GM15510 (cell line): ENCODE data around the gene ARFGAP1.

Experiments
- POLR2A ChIP-seq: IDR thresholded peaks from 3 replicates; pipeline ENCODE4 v1.6.1; 2011; ENCODE audit warnings: borderline replicate concordance; ENCODE audit not compliant: insufficient read length; ENCODE audit errors: extremely low read depth

The ARFGAP1 gene

DNA sequence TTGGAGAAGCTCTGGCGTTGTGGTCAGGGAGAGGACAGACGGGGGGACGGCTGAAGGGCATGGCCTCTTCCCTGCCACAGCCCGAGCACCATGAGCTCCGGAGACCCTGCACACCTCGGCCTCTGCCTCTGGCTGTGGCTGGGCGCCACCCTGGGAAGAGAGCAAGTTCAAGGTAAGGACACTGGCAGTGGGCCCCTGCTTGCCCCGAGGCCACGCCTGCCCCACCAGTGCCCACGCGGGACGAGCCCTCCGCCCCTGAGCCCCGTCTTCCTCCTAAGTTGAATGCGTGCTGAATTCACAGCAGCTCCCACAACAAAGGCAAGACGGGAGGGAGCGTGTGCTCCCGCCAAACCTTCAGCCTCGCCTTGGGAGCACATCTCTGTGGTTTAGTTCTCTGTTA, 22.4 kb downstream of the ARFGAP1 start:
- no peak for TF ChIP-seq POLR2A

DNA sequence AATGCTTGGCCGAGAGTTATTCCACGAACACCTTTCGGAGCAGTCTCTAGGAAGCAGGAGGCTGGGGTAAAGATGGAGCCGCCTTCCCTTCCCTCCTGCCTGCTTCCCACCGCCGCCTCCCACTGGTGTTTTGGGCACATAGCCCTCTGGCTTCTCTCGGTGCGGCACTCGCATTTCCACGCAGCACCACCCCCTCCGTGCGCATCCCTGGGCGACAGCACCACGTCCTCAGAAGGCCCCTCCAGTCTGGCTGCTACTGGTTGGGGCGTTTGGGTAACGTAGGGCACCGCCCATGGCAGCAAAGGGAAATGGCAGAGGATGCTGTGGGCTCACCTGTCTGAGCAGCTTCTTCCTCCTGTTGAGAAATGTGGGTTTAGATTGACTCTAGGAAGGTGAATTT, 22.8 kb downstream of the ARFGAP1 start:
- no peak for TF ChIP-seq POLR2A

DNA sequence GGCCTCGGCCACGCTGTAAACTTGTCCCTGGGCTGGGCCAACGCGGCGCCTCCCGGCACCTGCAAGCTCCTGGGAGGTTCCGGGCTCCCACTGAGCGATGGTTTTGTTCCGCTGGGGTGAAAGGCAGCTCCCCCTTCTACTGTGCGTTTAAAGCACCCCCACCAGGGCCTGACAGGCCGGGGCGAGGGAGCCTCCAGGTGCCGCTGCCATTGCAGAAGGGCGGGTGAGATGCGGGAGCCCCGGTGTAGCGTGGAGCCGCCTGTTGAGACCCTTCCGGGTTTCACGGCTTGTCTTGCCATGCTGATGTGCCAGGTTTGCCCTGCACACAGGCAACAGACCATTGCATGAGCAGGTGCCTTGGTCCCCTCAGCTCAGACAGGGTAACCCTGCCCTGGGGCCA, 23.2 kb downstream of the ARFGAP1 start:
- TF ChIP-seq POLR2A, result no peak

DNA sequence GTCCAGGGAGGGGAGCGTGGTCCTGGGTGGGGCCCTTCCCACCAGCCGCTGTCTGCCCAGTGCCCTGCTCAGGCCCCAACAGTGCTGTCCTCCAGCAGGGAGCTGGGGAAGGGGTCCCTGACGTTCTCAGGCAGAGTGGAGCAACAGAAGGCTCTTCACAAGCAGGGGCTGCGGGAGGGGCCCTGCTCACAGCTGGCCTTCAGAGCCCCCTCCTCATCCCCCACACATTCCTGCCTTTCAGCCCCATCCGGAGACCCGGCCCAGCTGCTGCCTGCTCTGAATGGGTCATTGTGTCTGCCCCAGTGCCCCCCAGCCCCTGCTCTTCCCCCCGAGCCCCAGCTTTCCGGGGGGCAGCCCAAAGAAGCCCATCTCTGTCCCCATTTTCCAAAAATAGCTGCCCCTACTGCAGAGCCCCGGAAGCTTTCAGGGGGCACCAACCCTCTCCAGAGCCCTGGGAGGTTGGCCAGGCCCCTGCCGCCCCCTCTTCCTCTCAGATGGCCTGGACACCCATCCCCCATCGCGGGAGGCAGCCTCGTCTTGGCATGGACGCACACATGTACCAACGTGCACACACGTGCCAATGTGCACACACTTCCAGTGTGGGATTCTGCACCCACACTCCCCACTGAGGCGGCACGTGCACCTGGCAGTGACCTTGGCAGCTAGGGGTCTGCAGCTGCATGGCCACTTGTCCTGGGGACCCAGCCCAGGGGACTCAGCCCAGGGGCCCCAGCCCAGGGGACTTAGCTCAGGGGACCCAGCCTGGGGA, 24.1 kb downstream of the ARFGAP1 start:
- TF ChIP-seq POLR2A, result no peak

DNA sequence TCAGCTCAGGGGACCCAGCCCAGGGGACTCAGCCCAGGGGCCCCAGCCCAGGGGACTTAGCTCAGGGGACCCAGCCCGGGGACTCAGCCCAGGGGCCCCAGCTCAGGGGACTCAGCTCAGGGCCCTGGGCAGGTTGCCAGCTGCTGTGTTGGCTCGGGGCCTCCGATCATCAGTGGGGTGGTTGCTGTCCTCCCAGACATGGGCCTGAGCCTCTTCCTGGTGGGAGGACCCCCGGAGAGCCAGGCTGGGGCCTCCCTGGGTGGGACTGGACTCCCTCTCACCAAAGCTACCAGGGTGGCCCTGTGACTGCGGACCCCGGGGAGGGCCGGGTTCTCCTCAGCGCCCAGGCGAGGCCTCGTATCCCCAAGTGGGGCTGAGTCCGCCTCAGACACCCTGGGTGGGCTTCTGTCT, 24.8 kb downstream of the ARFGAP1 start:
- TF ChIP-seq POLR2A, result no peak

DNA sequence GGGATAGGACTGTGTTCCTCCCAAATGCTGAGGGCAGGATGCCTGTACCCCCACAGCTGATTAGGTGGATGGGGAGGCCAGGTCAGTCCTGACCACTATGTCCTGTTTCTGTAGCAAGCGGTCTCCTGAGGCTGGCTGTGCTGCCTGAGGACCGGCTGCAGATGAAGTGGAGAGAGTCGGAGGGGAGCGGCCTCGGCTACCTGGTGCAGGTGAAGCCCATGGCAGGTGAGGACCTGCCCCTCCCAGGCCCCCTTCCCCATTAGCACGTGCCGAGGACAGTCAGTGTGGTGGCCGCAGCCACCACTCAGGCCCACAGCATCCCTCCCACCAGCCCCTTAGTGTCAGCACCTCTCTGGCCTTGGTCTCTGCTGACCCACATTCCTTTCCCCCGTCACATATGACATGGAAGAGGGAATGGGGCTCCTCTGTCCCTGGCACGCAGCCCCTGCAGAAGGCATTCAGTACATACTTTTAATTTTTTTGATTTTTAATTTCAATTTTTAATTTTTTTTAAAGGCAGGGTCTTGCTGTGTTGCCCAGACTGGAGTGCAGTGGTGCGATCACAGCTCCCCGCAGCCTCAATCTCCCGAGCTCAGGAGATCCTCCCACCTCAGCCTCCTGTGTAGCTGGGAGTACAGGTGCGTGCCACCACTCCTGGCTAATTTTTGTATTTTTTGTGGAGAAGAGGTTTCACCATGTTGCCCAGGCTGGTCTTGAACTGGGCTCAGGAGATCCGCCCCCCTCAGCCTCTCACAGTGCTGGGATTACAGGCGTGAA, 25.4 kb downstream of the ARFGAP1 start:
- no peak for TF ChIP-seq POLR2A

DNA sequence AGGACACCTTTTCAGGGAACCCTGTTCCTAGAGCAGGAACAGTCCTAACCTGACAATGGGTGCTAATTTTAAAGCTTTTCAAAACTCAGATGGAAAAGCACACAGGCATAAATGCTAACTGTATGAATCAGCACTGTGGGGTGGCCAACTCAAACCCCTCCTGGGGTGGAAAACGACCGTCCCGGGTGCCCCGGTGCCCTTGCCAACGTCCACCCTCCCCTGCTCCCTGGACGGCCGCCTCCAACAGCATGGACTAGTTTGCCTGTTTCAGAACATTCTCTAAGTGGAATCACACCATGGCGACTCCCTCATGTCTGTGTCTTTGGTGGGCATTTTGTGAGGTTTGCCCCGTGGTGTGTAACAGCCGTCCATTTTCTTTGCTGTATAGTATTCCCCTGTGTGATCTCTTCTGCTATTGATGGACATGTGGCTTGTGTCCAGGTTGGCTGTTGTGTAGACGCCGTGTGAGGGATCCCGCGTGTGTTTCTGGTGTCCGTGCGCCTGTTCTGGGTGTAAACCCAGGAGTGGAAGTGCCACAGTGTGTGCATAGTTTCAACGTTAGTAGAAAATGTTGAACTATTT, 26.2 kb downstream of the ARFGAP1 start:
- TF ChIP-seq POLR2A, result no peak

DNA sequence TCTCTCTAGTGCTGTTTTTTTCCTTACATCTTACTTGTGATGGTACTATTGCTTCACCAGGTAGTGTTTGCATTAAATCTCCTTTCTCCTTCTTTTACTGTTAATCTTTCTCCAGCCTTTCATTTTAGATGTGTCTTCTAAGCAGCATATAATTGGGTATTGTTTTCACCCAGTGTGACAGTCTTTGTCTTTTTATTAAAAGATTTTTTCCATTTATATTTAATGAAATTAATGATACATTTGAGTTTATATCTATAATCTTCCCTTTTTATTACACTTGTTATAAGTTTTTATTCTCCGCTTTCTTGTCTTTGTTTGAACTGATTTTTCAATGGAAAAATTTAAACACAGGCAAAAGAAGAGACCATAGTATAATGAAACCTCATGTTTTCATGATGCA, 29.1 kb downstream of the ARFGAP1 start:
- no peak for TF ChIP-seq POLR2A

DNA sequence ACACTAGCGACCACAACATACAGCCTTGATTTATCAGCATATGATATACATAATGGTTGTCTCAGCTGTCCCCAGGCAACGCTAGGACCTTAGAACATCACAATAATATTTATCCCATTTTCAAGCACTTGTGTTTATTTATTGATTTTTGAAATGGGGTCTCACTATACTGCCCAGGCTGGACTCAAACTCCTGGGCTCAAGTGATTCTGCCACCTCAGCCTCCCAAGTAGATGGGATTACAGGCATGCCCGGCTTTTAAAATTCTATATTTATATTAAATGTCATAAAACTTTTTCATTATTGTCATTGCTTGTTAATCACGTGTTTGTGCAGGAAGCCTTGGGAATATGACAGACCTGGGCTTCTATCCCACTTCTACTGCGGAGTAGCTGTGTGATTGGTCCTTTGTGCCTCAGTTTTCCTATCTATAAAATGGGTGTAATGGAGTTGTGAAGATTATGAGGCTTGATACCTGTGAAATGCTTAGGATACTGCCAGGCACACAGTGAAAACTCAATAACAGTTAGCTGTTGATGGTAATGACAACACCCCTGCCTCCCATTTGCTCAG, 30.6 kb downstream of the ARFGAP1 start:
- no peak for TF ChIP-seq POLR2A

DNA sequence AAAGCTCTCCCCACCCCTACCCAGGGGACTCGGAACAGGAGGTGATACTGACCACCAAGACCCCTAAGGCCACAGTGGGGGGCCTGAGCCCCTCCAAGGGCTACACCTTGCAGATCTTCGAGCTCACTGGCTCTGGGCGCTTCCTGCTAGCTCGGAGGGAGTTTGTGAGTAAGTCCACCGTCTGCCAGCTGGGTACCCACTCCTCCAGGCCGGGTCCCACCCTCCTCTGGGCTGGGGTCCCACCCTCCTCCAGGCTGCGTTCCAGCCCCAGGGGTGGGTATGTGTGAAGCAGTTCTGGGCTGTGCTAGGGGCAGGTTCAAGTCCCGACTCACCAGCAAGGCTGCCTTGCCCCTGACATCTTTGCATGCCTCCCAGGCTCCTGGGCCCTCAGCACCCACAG, 32.8 kb downstream of the ARFGAP1 start:
- TF ChIP-seq POLR2A, result no peak

DNA sequence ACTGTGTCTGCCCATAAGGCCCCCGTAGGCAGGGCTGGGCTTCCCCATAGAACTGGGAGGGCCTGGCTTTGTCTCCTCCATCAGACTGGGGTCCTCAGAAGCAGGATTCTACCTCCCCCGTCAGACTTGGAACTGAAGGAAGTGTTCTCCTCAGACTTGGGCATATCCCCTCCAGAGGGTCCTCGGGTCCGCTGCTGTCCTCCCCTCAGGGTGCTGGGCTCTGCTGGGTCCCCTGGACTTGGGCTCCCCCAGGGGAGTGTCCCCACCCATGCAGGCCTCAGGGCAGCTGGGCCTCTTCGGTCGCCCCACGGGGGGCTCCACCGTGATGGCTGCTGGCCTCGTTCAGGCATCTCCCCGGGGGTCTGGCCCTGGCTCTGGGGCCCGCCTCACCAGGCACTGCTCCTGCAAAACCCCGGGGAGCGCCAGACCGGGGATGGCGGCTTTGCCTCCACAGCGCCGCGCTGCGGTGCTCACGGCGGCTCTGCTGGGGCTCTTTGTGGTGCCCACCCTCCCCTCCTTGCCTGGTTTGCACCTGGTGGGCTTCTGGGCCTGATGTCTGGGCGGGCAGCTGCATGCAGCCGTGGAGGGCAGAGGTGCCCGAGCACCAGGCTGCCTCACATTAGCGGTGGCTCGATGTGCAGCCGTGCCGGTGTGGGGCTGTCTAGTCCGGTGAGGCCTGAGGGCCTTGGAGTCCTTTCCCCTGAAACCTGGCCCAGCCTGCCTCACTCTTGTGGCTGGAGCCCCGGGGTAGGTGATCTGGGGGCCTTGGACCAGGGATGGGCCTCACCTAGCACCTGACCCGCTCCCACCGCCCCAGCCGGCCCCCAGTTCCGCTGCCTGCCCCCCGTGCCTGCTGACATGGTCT, 34.3 kb downstream of the ARFGAP1 start:
- no peak for TF ChIP-seq POLR2A

DNA sequence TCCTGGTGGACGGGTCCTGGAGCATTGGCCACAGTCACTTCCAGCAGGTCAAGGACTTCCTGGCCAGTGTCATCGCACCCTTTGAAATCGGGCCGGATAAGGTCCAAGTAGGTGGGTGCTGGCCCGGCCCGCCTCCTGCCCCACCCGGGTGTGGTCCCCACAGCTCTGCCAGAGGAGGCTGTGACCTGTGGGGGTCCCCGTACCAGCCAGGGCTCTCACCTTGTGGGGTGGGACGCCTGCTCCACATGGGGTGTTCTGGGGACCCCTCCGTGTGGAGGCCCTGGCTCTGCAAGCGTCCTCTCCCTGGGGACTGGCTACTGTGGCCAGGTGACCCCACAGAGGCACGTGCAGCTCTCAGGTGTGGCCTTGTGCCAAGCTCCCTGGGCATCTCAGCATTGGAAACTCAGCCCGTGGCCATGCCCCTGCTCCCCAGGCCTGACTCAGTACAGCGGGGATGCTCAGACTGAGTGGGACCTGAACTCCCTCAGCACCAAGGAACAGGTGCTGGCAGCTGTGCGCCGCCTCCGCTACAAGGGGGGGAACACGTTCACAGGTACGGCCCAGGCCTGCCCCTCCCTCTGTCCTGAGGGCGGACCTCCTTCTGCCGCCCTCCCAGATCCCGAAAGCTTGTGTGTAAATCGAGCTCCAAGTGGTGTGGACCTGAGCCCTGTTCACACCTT, 35.1 kb downstream of the ARFGAP1 start:
- TF ChIP-seq POLR2A, result no peak

DNA sequence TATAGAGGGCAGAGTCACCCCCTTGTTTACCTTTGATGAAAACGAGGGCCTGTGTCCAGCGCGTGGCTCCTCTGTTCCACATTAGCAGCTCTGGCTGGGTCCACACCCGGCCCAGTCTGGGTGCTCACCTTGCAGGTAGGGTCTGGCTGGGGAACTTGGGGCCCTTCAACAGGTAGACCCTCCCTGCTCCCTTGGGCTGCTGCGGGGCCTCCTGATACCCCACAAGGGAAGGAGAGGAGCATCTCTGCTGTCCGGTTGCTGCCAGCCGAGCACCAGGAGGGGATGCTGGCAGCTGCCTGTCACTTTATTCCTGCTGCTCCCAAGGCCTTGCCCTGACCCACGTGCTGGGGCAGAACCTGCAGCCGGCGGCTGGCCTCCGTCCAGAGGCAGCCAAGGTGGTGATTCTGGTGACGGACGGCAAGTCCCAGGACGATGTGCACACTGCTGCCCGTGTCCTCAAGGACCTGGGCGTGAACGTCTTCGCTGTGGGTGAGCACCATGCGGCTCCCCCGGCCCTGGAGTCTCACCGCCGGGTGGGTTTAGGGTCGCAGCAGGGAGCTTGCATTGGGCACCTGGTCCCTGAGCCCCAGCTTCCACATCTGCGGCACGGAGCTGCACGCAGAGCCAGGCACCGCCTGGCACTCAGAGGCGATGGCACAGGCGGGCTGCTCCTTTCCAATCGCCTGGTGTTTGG, 35.8 kb downstream of the ARFGAP1 start:
- no peak for TF ChIP-seq POLR2A
